HG03558 (cell line): Measurements from ENCODE around the gene CLEC2A.

Experiments used
- ATAC-seq: cut with Tn5 transposase; IDR thresholded peaks from one replicate; pipeline ENCODE4 v1.9.1; 2021; ENCODE audit warnings: moderate number of reproducible peaks; ENCODE audit not compliant: unreplicated experiment; ENCODE audit errors: extremely low read depth

CLEC2A gene

DNA sequence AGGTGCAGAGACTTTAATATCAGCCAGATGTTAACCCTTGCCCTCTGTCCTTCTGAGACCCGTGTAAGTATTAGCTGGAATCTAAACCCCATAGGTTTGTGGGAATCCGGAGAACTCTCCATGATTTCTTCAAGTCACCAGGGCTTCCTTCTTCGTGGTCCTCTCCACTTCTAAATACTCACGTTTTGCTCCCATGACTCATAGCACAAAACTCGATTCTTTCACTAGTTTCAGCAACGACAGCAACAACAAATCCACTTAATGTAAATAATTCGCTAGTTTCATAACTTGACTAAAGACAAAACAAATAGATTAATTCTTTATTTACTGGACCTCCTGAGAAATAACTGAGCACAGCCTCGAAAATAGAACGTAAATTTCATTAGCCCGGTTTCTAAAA is 4.4 kb upstream of the CLEC2A start:
- ATAC-seq = no peak

- ATAC-seq = no peak
Observed at GRCh38 chr12:9935026-9935425, 2.9 kb upstream of the CLEC2A start.

DNA sequence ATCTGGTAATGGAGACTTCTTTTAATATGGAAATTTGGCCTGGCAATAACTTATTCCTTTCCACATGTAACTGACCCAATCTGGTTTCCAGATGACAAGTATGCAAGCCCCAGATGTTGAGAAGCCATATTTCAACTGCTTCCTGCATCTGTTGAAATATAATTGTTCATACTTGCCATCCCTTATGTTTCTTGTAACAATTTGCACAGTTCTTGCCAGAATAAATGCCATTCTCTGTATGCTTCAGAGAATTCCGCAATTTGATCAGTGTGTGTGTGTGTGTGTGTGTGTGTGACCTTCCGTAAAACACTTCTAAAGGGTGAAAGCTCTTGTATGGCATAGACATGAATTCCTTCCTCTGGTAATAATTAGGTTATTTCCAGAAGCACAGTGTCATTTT is 1.8 kb upstream of the CLEC2A start:
- ATAC-seq = no peak

- no peak for ATAC-seq
Observed at GRCh38 chr12:9931245-9931644, 925 bp downstream of the CLEC2A start.

- ATAC-seq = no peak
Observed at GRCh38 chr12:9928607-9929006, 3.6 kb downstream of the CLEC2A start.

GRCh38 chr12:9926876-9927275 is 5.3 kb downstream of the CLEC2A start:
- ATAC-seq = no peak

GRCh38 chr12:9925705-9926393 is 6.3 kb downstream of the CLEC2A start:
- ATAC-seq = no peak

DNA sequence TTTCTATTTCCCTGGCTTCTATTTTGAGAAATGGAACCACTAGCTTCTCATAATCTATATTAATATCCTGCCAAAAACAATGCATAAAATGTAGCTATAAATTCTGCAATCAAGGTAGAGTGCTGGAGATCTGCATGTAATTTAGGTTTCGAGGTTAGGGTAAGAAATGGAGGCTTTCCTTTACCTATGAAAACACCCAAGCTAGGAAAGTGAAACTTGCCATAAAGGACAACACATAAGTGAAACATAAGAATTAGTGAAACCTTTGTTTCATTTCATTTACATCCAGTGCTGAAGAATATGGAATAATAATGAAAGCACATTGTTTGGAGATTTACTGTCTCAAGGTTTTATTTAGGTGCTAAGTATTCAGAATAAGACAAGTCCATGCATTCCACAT is 9.7 kb downstream of the CLEC2A start:
- no peak for ATAC-seq

GRCh38 chr12:9920451-9920850 is 11.7 kb downstream of the CLEC2A start:
- no peak for ATAC-seq

GRCh38 chr12:9919443-9919842 is 12.7 kb downstream of the CLEC2A start:
- no peak for ATAC-seq

- no peak for ATAC-seq
Observed at GRCh38 chr12:9911708-9912107, 20.5 kb downstream of the CLEC2A start.

DNA sequence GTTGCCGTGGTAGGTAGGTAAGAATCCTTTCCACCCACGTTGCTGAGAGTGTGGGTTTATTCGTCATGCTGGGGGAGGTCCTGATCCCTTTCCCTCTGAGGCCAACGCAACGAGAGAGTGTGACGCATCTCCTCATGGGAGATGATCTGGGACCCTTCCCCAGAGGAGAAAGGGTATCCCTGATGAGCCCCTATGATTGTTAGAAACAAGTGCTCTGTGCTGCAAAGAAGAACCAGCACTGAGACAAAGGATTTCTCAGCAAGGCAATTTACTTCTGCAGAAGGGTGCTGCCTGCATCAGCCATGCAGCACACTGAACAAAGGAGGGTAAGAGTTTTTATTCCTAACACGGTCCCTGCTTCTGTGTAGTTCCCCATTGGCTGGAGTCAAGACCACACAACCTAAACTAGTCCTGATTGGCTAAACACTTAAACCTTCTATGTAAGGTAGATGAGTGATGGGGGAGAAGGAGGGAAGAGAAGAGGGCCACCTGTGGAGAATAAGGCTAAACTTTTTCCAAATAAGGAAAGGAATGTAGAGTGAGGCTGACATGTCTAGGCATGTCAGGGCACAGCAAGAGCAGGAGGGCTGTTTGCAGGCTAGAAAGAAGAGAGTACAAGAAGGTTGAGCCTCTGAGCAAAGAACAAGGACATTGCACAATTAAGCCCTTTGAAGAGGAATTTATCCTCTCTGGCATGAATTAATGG is 21.3 kb downstream of the CLEC2A start:
- ATAC-seq = no peak

DNA sequence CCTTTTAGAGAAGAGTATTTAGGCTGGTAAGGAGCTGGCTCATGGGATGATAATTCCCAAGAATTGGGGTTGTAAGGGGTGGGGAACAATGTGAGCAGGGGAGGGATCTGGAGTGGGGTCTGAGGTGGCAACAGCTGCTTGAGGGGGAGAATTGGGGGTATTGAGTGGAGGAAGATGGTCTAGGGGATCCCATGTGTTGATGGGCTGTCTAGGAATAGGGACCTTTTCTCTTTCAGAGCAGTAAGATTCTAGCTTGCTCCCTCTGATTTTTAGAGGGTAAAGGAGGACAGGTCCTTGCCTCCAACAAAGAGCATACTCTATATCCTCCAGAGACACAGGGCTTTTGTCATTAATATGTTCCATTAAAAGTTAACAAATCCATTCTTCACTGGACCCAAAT is 22.4 kb downstream of the CLEC2A start:
- ATAC-seq = no peak

DNA sequence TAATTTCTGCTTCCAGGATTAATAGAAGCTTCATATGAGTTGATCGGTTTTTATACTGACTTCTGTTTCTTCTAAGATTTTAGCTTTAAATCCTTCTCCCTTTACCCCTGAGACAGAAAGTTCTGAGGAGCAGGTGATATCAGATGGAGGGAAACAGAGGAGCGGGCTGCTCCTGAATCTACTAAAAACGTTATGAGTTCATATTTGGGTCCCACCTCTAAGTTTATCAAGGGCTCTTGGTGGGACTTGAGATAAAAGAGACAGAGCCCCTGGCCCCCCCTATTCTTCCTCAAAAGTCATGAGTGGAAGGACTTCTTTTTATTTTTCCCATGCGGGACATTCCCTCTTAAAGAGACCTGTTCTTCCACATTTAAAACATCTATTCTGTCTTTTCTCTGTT is 23.8 kb downstream of the CLEC2A start:
- no peak for ATAC-seq

DNA sequence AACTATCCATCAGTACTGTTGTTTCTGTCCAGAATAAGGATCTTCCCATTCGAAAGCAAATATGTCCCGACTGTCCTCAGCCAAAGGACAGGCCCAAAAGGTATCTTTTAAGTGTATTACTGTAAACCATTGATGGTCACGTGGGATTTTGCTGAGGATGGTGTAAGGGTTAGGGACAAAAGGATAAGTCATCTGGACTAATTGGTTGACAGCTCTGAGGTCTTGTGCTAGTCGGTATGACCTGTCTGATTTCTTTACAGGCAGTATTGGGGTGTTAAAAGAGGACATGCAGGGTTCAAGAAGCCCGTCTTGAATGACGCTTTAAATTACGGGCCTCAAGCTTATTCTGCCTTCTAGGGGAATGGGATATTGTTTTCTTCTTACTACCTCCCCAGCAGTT is 24.4 kb downstream of the CLEC2A start:
- no peak for ATAC-seq

DNA sequence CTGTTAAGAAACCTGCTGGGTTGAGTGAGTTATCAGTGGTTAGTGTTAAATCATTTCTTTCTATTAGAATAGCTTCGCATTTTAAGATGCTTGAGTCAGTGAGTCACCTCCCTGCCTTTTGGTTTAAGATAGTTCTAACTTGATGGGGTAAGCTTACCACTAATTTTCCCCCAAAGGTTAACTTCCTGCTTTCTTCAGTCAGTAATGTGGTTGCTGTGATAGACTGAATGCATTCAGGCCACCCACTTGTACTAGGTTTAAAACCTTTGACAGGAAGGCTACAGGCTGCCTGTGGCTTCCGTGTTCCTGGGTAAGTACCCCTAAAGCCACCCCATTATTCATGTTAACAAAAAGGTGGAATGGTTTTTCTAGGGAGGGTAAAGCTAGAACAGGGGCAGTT is 25.3 kb downstream of the CLEC2A start:
- no peak for ATAC-seq

DNA sequence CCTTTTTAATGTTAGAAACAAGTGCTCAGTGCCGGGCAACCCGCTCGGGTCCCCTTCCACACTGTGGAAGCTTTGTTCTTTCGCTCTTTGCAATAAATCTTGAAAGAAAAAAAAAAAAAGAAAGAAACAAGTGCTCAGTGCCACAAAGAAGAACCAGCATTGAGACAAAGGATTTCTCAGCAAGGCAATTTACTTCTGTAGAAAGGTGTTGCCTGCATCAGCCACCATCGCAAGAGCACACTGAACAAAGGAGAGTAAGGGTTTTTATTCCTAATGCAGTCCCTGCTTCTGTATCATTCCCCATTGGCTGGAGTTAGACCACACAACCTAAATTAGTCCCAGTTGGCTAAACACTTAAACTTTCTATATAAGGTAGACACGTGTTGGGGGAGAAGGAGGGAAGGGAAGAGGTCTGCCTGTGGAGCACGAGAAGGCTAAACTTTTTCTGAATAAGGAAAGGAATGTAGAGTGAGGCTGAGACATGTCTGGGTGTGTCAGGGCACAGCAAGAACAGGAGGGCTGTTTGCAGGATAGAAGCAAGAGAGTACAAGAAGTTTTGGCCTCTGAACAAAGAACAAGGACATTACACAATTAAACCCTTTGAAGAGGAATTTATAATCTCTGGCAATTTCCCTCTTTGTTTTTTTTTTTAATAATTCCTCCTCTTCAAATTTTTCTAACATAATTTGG is 29.5 kb downstream of the CLEC2A start:
- ATAC-seq = no peak

DNA sequence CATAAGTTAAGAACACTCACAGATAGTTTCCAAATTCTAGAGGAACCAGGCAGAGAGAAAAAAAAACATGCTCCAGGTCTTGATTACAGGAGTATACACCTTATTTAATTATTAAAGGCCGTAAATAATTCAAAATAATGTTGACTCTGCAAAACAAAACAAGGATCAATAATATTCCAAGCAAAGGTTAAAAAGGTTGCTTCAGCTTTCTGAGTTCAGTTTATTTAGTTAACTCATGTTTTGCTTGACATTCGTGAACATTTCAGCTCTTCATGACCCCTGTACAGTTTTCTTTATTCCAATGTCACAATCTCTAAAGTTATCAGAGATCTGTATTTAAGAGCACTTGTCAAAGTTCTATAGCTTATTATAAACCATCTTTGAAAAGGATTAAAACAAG is 31.2 kb downstream of the CLEC2A start:
- no peak for ATAC-seq

DNA sequence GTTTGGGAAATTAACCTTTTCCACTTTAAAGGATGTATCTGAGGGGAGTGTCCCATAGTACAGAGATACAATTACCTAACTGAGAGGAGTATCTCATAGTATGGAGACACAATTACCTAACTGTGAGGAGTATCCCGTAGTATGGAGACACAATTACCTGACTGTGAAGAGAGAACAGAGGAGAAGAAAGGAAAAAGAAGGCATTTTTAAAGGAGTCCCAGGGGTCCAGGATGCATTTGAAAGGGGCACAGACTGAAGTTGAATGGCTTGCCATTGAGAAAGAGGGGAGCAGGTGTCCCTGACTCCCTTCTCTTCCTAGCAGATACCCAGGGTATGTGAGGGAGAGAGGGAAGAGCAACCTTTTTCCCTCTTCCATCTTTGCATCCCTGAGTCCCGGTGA is 33.0 kb downstream of the CLEC2A start:
- no peak for ATAC-seq

DNA sequence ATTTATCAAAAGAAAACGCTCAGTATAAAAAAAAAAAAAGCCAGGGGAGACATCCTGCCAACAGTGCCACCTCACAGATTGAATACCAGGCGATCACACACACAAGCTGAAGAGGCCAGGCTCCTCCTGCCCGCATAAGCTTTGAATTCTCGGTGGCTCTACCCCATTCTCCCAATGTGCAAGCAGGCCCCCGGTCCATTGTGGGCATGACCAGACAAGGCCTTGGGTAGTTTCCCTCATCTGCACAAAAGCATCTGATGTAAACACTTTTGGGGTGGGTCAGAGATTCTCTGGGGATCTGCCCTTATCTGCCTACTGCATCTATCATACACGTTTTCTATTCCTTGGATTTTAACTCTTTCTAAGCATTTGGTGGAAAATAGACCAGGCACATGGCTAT is 34.6 kb downstream of the CLEC2A start:
- ATAC-seq = no peak

DNA sequence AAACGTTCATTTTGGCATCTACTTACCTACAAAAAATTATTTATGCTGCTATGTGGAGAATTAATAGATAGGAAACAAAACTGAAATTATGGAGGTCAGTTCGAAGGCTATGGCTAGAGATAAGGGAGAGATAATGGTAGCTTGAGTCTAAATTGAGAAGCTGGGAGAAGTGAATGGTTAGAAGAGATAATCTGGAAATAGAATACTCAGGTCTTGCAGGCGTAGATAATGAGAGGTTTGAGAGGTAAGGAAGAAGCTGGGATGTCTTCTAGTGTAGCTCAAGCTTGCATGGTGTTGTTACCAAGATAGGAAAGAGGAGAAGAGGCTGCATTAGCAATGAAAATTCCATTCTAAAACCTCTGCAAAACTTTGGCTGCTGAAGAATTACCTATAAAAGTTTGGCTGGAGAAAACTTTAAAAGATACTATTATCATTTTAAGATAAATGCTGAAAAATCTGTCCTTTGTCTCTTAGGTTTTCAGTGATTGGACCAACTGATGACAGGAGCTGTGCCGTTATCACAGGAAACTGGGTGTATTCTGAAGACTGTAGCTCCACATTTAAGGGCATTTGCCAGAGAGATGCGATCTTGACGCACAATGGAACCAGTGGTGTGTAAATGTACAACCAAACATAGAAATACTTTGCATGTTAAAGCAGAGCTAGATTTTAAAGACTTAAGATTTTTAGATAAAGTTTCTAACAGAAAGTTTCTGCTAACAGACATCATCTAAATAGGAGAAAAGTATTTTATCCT is 36.8 kb downstream of the CLEC2A start:
- no peak for ATAC-seq
